Measurements from ENCODE around the gene BCL2.
A peak's percentile ranks its signal among the peaks of the same experiment; 100 is the strongest.

Gene BCL2

GRCh38 chr18:63264871-63265270 is 54.7 kb downstream of the BCL2 start:
- Mint-ChIP-seq H3K27me3 (ENCODE audit: low read depth) (peaks cover 8% of the 10 kb centered on the region), H3K4me3 (no peak overlapping the region), H3K4me1 (peaks cover 38% of the 10 kb centered on the region), H3K27ac (no peak overlapping the region), H3K36me3 (ENCODE audit: low read depth) (no peaks in the 10 kb centered on the region), H3K9me3 (no peaks in the 10 kb centered on the region)
- no peak for TF ChIP-seq CTCF (IDR thresholded peaks at IDR 0.05; ENCODE audit: unreplicated experiment in 3 of 3)

GRCh38 chr18:63263444-63263843 is 56.1 kb downstream of the BCL2 start:
- peak overlapping the region in 1 of 3 experiments; percentile 64 for H3K27ac Mint-ChIP-seq
- H3K9me3 Mint-ChIP-seq = no peaks in the 10 kb centered on the region
- H3K36me3 Mint-ChIP-seq (ENCODE audit: low read depth) = no peaks in the 10 kb centered on the region
- no peak overlapping the region for H3K4me3 Mint-ChIP-seq
- H3K27me3 Mint-ChIP-seq (ENCODE audit: low read depth) = peaks cover 8% of the 10 kb centered on the region
- no peak for TF ChIP-seq CTCF (IDR thresholded peaks at IDR 0.05; ENCODE audit: unreplicated experiment in 3 of 3)
- H3K4me1 Mint-ChIP-seq = peaks cover 48% of the 10 kb centered on the region

- Mint-ChIP-seq H3K9me3 (no peaks in the 10 kb centered on the region), H3K27ac (peak overlapping the region in 2 of 3 experiments; percentile 2 to 64), H3K36me3 (ENCODE audit: low read depth) (no peaks in the 10 kb centered on the region), H3K4me3 (no peak overlapping the region), H3K4me1 (peaks cover 45% of the 10 kb centered on the region), H3K27me3 (ENCODE audit: low read depth) (peaks cover 8% of the 10 kb centered on the region)
- TF ChIP-seq CTCF (IDR thresholded peaks at IDR 0.05; ENCODE audit: unreplicated experiment in 3 of 3) = no peak
Observed at GRCh38 chr18:63262369-63263335, 56.9 kb downstream of the BCL2 start.

GRCh38 chr18:63261029-63261428 is 58.5 kb downstream of the BCL2 start:
- H3K27me3 Mint-ChIP-seq (ENCODE audit: low read depth) = no peaks in the 10 kb centered on the region
- H3K9me3 Mint-ChIP-seq = no peaks in the 10 kb centered on the region
- no peak for TF ChIP-seq CTCF (IDR thresholded peaks at IDR 0.05; ENCODE audit: unreplicated experiment in 3 of 3)
- peak overlapping the region; percentile 16 to 61 (median 29) for H3K27ac Mint-ChIP-seq
- no peak overlapping the region for H3K4me3 Mint-ChIP-seq
- H3K4me1 Mint-ChIP-seq = peaks cover 48% of the 10 kb centered on the region
- H3K36me3 Mint-ChIP-seq (ENCODE audit: low read depth) = no peaks in the 10 kb centered on the region

GRCh38 chr18:63260380-63260754 is 59.2 kb downstream of the BCL2 start:
- no peaks in the 10 kb centered on the region for H3K27me3 Mint-ChIP-seq (ENCODE audit: low read depth)
- no peak overlapping the region for H3K4me3 Mint-ChIP-seq
- no peak for TF ChIP-seq CTCF (IDR thresholded peaks at IDR 0.05; ENCODE audit: unreplicated experiment in 3 of 3)
- no peaks in the 10 kb centered on the region for H3K9me3 Mint-ChIP-seq
- peak overlapping the region; percentile 16 to 61 (median 29) for H3K27ac Mint-ChIP-seq
- H3K4me1 Mint-ChIP-seq = peaks cover 48% of the 10 kb centered on the region
- no peaks in the 10 kb centered on the region for H3K36me3 Mint-ChIP-seq (ENCODE audit: low read depth)
